ENCODE data around the gene CD33. TPM values are rescaled to one million over a fixed set of nuclear protein-coding genes. Genes with fewer than 3 reads are reported as not detected.

Gene CD33
- total and polyA plus RNA-seq, 2 of the 8 experiments (the other 6 are each of a cell fraction or from before 2014, with no cell fraction given): 0.06 TPM; not detected in 1

GRCh38 chr19:51257471-51257870, 32.6 kb downstream of the CD33 start:
- no peaks in the 10 kb centered on the region for H3K23me2 ChIP-seq (ENCODE audit: low read depth, low read length)
- no peak overlapping the region for H4K91ac ChIP-seq (replicated peaks; ENCODE audit: insufficient read length, low read length)
- H4K5ac ChIP-seq (ENCODE audit: insufficient read length, low read depth, low read length): no peak overlapping the region
- H4K20me1 ChIP-seq (replicated peaks in 1 of 2; ENCODE audit: control insufficient read depth in 1 of 2, insufficient read depth in 2 of 2, low read length in 2 of 2): no peaks in the 10 kb centered on the region
- H3K27ac ChIP-seq (ENCODE audit: low read depth, low read length): no peak overlapping the region
- no peaks in the 10 kb centered on the region for H3K36me3 ChIP-seq (ENCODE audit: control insufficient read depth in 2 of 4, insufficient read depth in 4 of 4, low read length in 3 of 4)
- no peak overlapping the region for H3K18ac ChIP-seq (ENCODE audit: extremely low read depth, low read length)
- TF ChIP-seq FOSL1 (IDR thresholded peaks at IDR 0.05; ENCODE audit: insufficient read depth, low read depth, low read length) (no peak), RBBP5 (IDR thresholded peaks at IDR 0.05; ENCODE audit: borderline replicate concordance, low read depth, low read length) (no peak), HDAC2 (IDR thresholded peaks at IDR 0.05; ENCODE audit: borderline replicate concordance in 1 of 2, low read depth in 2 of 2, low read length in 2 of 2) (no peak), TCF12 (IDR thresholded peaks at IDR 0.05; ENCODE audit: low read depth, low read length) (no peak)
- no peak overlapping the region for H2BK20ac ChIP-seq (ENCODE audit: low read length)
- FAIRE-seq (no peak), DNase-seq (ENCODE audit: low read depth in 1 of 2, low spot score in 2 of 2) (no peak)
- H2AK5ac ChIP-seq (ENCODE audit: low read depth, low read length): no peak overlapping the region
- H3K27me3 ChIP-seq (replicated peaks in 1 of 4; ENCODE audit: control insufficient read depth in 3 of 4, extremely low read depth in 1 of 4, insufficient read depth in 3 of 4, low read length in 3 of 4): no peaks in the 10 kb centered on the region
- no peak overlapping the region for H3K56ac ChIP-seq (replicated peaks; ENCODE audit: insufficient read length, low read depth, low read length)
- no peaks in the 10 kb centered on the region for H3K79me2 ChIP-seq (ENCODE audit: control insufficient read depth in 1 of 2, insufficient read depth in 2 of 2, low read length in 2 of 2)
- H4K8ac ChIP-seq (ENCODE audit: extremely low read depth, insufficient read depth, low read length): no peak overlapping the region
- peaks cover 0 to 6% (median 5%) of the 10 kb centered on the region in 4 experiments; a peak in 4 of 7 replicates for H3K4me1 ChIP-seq (replicated peaks in 1 of 4; ENCODE audit: control insufficient read depth in 3 of 4, insufficient read depth in 4 of 4, low read length in 3 of 4)
- no peak overlapping the region for H2BK15ac ChIP-seq (ENCODE audit: low read length)
- H3K9me3 ChIP-seq (ENCODE audit: insufficient read depth in 2 of 2, low read depth in 1 of 2, low read length in 1 of 2): no peaks in the 10 kb centered on the region; a peak in 2 of 4 replicates
- POLR2A ChIA-PET (ENCODE audit: partially characterized antibody): no interaction called here
- H3K4me3 ChIP-seq (ENCODE audit: extremely low read depth in 1 of 4, insufficient read depth in 2 of 4, low read depth in 3 of 4, low read length in 4 of 4): no peak overlapping the region
- no peak overlapping the region for H2BK5ac ChIP-seq (ENCODE audit: low read depth, low read length)
- CTCF ChIA-PET (ENCODE audit: partially characterized antibody): interaction anchor here (0.7 to 6.5 kb wide), 13 partner anchors 11 to 181 kb away, joined by 3 to 82 read pairs (median 4); no protein-coding TSS in a partner anchor
- H2AFZ ChIP-seq (ENCODE audit: low read length): no peak overlapping the region
- H3K4me2 ChIP-seq (ENCODE audit: insufficient read depth in 1 of 2, low read depth in 2 of 2, low read length in 2 of 2): no peak overlapping the region
- no peak overlapping the region for H3K4ac ChIP-seq (replicated peaks; ENCODE audit: insufficient read length, low read depth, low read length)
- 85% methylated on average over 2 of the region's 2 CpGs; no CpG with 5 or more reads in 1 of the 2 experiments for WGBS, 2 experiments (ENCODE audit: extremely low coverage in 1 of 2, insufficient coverage in 1 of 2, insufficient read length in 1 of 2, insufficient replicate concordance in 2 of 2, low coverage in 1 of 2, low lambda C conversion rate in 2 of 2, missing lambda C conversion rate in 1 of 2)
- H3K9ac ChIP-seq (replicated peaks in 1 of 4; ENCODE audit: extremely low read depth in 1 of 4, low read depth in 3 of 4, low read length in 3 of 4): no peak overlapping the region
- no peak overlapping the region for H3K14ac ChIP-seq (ENCODE audit: insufficient read length)
- H2BK12ac ChIP-seq (ENCODE audit: low read depth, low read length): no peak overlapping the region
- no peak overlapping the region for H2BK120ac ChIP-seq (replicated peaks; ENCODE audit: low read depth, low read length)
- H3K79me1 ChIP-seq (ENCODE audit: low read depth, low read length): no peaks in the 10 kb centered on the region
- no peak overlapping the region for H3K23ac ChIP-seq (ENCODE audit: insufficient read length)
